Psoas muscle (tissue), 8 donors: ENCODE results near the gene SGPL1. TPM values are rescaled to one million over a fixed set of nuclear protein-coding genes. Genes with fewer than 3 reads are reported as not detected.

Experiments used
- ATAC-seq, 4 donors: fragments of 200-7000 bp; cut with Tn5 transposase; one replicate each; pipeline ENCODE4 v1.9.1; 2020; ENCODE audit warnings: moderate library complexity in 3 of 4, mild to moderate bottlenecking in 2 of 4
- DNase-seq, 2 donors: peaks; one replicate each; pipeline ENCODE4 v3.0.0-alpha.2; 2020
- H3K27ac ChIP-seq: fragments of 200-600 bp; one replicate; pipeline ENCODE4 v1.8.0; 2022
- H3K27me3 ChIP-seq, 3 donors: fragments of 200-600 bp in 1 of 3; one replicate each; pipeline versions ENCODE4 v1.6.1 to v1.8.0; 2013 to 2022; ENCODE audit warnings: low read length in 2 of 3, mild to moderate bottlenecking in 2 of 3, moderate library complexity in 1 of 3; ENCODE audit not compliant: insufficient read depth in 3 of 3
- H3K36me3 ChIP-seq, 2 donors: fragments of 200-600 bp in 1 of 2; one replicate each; pipeline versions ENCODE4 v1.6.1 to v1.8.0; 2013 to 2022; ENCODE audit warnings: low read depth in 1 of 2, mild to moderate bottlenecking in 1 of 2, moderate library complexity in 1 of 2; ENCODE audit not compliant: insufficient read depth in 1 of 2
- H3K4me1 ChIP-seq: fragments of 200-600 bp; one replicate; pipeline ENCODE4 v1.8.0; 2022
- H3K4me3 ChIP-seq: fragments of 200-600 bp; one replicate; pipeline ENCODE4 v1.8.0; 2022; ENCODE audit warnings: mild to moderate bottlenecking
- H3K9me3 ChIP-seq: fragments of 200-600 bp; one replicate; pipeline ENCODE4 v1.8.0; 2022
- WGBS, 3 donors: extraction: QIAGEN DNeasy Blood & Tissue Kit; methylation state at CpG; one replicate each; pipeline versions ENCODE4 v1.1.6 to v1.1.7; 2013; 5-methylcytosine and 5-hydroxymethylcytosine counted together
- intact Hi-C, 2 donors: fragments of 100-400 bp; cut with DNase I; formaldehyde crosslinking; loops; one replicate each; pipeline versions ENCODE4 v1.11.0 to v1.14.2; 2022
- polyA plus RNA-seq, 3 donors: library from polyadenylated mRNA; stranded (reverse); fragments of 200-250 nt; gene quantifications; one replicate each; pipeline ENCODE4 v1.2.3, GENCODE V29; 2013
- total RNA-seq, 4 donors: library from RNA; stranded (reverse); fragmentation: NEBNext Ultra II Directional in 2 of 4; extraction: Animal tissue kit (Norgen Biotek cat#: 25700) in 2 of 4; gene quantifications; one replicate each; pipeline versions ENCODE4 v1.2.1 to v1.2.4, GENCODE V29; 2021 to 2023
- TF ChIP-seq, protein P1 (sequence below): fragments of 200-600 bp; IDR thresholded peaks from one replicate; pipeline ENCODE4 v1.8.0; 2022; ENCODE audit warnings: antibody characterized with exemption
- donor health status: healthy with polysubstance abuse.
- donor health status: DM: no; HTN: no; CAD: no; lungs with moderate emphysema.
- donor health status: Bipolar disorder and iron deficiency.
- donor health status: healthy.
- donor health status: DM: yes; HTN: yes; CAD: no.
- donor health status: DM: no; HTN: no; CAD: no.
- donor health status: DM: no; HTN: no; CAD: no.
- donor health status: DM: yes; HTN: yes; CAD: no.

SGPL1 gene
- total and polyA plus RNA-seq, 7 donors: 3.7 to 15.1 (median 9.5) TPM

- peak; percentile 3 to 28 for DNase-seq
- H3K27me3 ChIP-seq: peaks cover 0 to 11% (median 0%) of the 10 kb centered on the region in 3 donors
- no peaks in the 10 kb centered on the region for H3K4me1 ChIP-seq
- TF ChIP-seq, protein P1, sequence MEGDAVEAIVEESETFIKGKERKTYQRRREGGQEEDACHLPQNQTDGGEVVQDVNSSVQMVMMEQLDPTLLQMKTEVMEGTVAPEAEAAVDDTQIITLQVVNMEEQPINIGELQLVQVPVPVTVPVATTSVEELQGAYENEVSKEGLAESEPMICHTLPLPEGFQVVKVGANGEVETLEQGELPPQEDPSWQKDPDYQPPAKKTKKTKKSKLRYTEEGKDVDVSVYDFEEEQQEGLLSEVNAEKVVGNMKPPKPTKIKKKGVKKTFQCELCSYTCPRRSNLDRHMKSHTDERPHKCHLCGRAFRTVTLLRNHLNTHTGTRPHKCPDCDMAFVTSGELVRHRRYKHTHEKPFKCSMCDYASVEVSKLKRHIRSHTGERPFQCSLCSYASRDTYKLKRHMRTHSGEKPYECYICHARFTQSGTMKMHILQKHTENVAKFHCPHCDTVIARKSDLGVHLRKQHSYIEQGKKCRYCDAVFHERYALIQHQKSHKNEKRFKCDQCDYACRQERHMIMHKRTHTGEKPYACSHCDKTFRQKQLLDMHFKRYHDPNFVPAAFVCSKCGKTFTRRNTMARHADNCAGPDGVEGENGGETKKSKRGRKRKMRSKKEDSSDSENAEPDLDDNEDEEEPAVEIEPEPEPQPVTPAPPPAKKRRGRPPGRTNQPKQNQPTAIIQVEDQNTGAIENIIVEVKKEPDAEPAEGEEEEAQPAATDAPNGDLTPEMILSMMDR: no peak
- ATAC-seq: no peak
- no peak overlapping the region for H3K4me3 ChIP-seq
- intact Hi-C loops: no loop called here
- no peak overlapping the region for H3K27ac ChIP-seq
- 69 to 78% (median 70%) methylated on average over 4 of the region's 4 CpGs for WGBS, 3 donors
- no peaks in the 10 kb centered on the region for H3K9me3 ChIP-seq
- H3K36me3 ChIP-seq: no peaks in the 10 kb centered on the region
Observed at GRCh38 chr10:70920519-70920918, 104.8 kb downstream of the SGPL1 start.

DNA sequence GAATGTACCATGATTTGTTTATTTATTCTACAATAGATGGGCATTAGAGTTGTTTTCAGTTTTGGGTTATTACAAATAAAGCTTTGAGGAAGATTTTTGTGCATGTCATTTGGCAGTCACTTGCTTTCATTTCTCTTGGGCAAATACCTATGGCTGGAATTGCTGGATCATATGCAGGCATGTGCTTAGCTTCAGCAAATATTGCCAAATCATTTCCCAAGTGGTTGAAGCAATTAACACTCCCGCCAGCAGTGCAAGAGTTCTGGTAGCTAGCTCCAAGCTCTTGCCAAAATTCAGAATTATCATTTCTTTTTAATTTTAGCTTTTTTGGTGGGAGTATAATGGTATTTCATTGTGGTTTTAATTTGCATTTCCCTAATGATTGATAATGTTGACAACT is 105.5 kb downstream of the SGPL1 start:
- H3K36me3 ChIP-seq: no peaks in the 10 kb centered on the region
- TF ChIP-seq, protein P1: no peak
- no peaks in the 10 kb centered on the region for H3K4me1 ChIP-seq
- no peak overlapping the region for H3K27ac ChIP-seq
- no peak overlapping the region for H3K4me3 ChIP-seq
- no peak for ATAC-seq
- intact Hi-C loops: no loop called here
- WGBS, 3 donors: 61 to 79% (median 66%) methylated on average over 1 of the region's 1 CpG
- no peak for DNase-seq
- H3K27me3 ChIP-seq: peaks cover 0 to 11% (median 0%) of the 10 kb centered on the region in 3 donors
- no peaks in the 10 kb centered on the region for H3K9me3 ChIP-seq

GRCh38 chr10:70923696-70924095 is 107.9 kb downstream of the SGPL1 start:
- WGBS, 3 donors: 75 to 81% (median 78%) methylated on average over 8 of the region's 8 CpGs
- H3K27ac ChIP-seq: no peak overlapping the region
- no peak for ATAC-seq

GRCh38 chr10:70925377-70926225 is 109.9 kb downstream of the SGPL1 start:
- WGBS, 3 donors: 20 to 30% (median 24%) methylated on average over 22 of the region's 22 CpGs
- Histone ChIP-seq H3K4me1 (no peaks in the 10 kb centered on the region), H3K9me3 (no peaks in the 10 kb centered on the region), H3K27ac (no peak overlapping the region), H3K36me3 (no peaks in the 10 kb centered on the region), H3K27me3 (no peaks in the 10 kb centered on the region), H3K4me3 (no peak overlapping the region)
- DNase-seq (peak; percentile 38 to 70), ATAC-seq (peak; percentile 83 to 92 (median 86))
- TF ChIP-seq, protein P1: peak; percentile 98
- intact Hi-C loops: loop anchor here (1.0 to 5.0 kb wide), 4 partner anchors 282 to 361 kb away; no protein-coding TSS in a partner anchor

More at GRCh38 chr10:70923696-70924095, 107.9 kb downstream of the SGPL1 start:
- Histone ChIP-seq H3K9me3 (no peaks in the 10 kb centered on the region), H3K4me3 (no peak overlapping the region), H3K4me1 (no peaks in the 10 kb centered on the region), H3K27me3 (peaks cover 0 to 2% (median 0%) of the 10 kb centered on the region in 3 donors), H3K36me3 (no peaks in the 10 kb centered on the region)
- intact Hi-C loops: loop anchor here (2.0 kb wide), 2 partner anchors 361 to 363 kb away; no protein-coding TSS in a partner anchor
- TF ChIP-seq, protein P1: no peak
- DNase-seq: no peak
